Stimulated activated CD4-positive, alpha-beta T cell treated with anti-CD3 and anti-CD28 coated beads, Interleukin-4, amount 100 ng/mL, for 1 hour (primary cell): ENCODE results near the gene WIPI1.
"Not testable (repeated sequence)": the region's sequence is repeated elsewhere in the genome, so short reads cannot be mapped to it uniquely, and the experiment has no call there.

Source experiments
- DNase-seq: peaks from one replicate; pipeline ENCODE4 v3.0.0-alpha.2; 2020

WIPI1 gene

DNA sequence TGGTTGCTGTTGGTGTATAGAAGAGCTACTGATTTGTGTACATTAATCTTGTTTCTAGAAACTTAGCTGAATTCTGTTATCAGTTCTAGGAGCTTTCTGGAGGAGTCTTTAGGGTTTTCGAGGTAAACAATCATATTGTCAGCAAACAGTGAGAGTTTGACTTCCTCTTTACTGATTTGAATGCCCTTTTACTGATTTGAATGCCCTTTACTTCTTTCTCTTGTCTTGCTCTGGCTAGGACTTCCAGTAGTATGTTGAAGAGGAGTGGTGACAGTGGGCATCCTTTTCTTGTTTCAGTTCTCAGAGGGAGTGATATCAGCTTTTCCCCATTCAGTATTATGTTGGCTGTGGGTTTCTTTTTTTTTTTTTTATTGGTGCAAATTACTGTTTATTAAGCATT is 49.6 kb downstream of the WIPI1 start:
- not testable (repeated sequence) for DNase-seq

DNA sequence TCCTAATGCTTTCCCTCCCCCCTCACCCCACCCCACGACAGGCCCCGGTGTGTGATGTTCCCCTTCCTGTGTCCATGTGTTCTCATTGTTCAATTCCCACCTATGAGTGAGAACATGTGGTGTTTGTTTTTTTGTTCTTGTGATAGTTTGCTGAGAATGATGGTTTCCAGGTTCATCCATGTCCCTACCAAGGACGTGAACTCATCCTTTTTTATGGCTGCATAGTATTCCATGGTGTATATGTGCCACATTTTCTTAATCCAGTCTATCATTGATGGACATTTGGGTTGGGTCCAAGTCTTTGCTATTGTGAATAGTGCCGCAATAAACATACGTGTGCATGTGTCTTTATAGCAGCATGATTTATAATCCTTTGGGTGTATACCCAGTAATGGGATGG is 53.5 kb downstream of the WIPI1 start:
- DNase-seq: not testable (repeated sequence)

DNA sequence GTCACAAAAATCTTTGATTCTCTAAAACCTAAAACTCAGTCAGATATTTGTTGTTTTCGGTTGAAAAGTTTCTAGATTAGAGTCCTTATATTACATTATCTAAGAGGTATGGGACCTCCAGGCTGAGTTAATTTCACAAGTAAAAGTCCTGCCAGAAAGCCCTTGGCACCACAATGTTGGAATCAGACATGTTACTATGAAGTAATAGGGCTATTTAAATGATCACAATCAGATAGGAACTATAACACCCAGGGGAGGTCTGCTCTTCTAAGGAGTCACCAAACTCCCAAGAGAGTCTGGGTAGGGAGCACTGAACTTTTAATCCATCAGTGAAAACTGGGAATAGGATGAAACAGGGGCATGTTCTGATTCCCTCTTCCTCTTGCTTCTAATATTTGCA is 54.2 kb downstream of the WIPI1 start:
- no peak for DNase-seq

DNA sequence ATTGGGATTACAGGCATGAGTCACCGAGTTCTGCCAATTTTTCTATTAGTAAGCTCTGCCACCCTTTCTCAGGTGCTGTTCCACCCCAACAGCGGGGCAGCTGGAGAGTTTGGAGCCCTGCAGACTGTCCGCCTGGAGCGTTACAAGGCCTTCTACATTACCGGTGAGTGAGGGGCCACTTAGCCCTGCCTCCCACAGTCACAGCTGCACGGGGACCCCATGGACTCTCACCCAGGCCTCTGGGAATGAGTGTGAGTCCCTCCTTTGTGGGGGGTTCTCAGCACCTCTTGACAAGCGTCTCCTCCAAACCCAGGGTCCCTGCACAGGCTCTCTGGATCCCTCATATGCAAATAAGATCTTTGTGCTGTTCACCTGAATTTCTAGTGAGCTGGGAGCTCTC is 56.0 kb downstream of the WIPI1 start:
- no peak for DNase-seq

DNA sequence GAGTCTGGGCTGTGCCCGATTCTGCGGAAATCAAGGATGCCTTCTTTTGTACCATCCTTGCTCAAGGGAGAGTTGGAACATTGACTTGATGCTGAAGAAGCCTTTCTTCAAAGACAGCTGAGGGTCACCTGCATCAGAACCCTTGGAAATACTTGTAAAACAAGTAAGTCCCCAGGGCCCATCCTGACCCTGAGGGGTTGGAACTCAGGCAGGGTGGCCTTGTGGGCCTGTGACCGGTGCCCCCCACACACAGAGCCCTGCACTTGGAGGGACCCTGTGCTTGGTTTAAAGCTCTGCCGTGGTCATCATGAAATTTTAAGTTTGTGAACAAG is 56.9 kb downstream of the WIPI1 start:
- DNase-seq: no peak

DNA sequence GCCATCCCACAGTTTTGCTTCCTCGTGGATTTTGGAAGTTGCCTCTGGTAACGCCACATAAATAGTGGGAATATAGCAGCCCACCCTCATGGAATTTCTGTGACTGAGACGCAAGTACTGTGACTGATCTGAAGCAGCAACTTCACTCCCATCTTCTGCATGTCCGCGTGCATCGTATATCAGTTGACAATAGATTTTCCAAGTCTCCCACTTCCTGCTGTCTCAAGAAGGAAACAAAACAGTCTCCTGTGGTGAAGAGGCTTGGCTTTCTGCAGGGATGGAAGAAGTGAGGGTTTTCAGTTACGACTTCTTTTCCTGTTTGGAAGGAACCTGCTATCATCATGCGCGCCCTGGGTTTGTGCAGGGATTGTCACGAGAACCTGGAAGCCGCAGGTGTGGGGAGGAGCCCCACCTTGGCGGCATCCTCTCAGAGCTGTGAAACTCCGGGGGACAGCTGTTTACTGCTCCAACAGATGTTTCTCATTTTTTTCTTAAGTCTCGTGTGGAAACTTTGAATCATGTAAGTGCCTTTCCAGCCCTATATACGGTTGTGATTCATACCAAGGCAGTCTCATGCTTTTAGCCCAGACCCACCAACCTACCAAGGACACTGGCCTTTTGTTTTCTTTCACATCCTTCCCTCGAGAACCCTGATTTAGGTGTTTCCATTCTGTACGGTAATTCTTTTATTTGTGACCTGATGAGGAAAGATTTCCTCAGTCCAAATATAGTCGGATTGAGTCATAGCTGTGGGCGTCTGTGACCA is 57.5 kb downstream of the WIPI1 start:
- peak; percentile 32 for DNase-seq

DNA sequence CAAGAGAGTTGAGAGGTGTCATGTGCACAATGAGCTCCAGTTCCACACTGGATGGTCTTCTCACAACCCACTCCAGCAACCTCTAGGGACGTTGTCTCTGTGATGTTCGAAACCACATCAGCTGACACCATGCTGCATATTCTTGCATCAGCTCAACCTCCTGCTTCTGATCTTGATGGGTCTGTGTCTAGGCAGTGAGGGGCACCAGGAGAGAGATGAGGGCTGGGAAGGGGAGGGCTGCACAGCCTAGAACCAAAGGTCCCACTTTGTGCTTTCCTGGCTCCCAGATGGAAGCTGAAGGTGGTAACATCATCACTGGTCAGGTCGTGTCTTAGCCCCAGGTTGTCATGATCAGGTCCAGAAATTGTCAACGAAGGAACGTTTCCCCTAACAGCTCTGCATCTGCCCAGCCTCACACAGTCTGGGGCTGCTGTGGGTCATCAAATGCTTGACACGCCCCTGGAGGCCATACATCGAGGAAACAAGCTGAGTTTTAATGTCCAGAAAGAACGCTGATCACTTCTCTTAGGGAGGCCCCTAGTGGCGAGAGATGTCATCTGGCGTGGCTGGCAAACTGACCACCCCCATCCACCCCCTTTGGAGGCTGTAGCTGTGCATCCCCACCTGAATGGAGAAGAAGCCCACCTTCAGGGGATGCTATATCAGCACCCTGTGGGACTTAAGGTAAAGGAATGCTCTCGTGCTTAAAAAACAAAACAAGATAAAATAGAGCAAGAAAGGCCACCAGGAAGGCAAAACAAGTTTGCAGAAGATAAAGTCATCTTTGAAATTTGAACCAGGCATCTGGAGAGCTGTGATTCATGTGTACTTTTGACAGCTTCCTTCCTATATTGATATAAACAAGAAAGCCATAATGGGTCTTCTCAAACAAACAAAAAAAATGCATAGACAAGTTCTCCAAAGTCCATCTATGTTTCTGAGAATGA is 58.3 kb downstream of the WIPI1 start:
- DNase-seq: no peak

DNA sequence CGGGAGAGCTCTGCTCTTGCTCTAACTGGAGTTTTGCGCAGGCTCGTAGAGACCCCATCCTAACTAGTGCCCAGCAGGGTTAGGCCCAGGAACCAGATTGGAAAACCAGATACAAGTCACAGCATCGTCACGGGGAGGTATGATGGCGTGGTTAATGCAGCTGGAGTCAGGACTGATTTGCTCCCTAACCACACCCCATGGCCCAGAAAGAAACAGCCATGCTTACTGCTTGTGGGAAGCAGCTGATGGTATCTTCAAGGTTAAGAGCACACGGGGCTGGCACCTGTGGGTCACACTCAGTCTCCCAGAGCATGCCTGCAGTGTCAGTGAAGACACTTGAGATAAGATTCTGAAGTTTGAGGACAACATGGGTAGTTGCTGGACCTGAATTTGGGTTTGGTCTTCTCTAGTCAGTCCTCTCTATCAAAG is 60.2 kb downstream of the WIPI1 start:
- no peak for DNase-seq

DNA sequence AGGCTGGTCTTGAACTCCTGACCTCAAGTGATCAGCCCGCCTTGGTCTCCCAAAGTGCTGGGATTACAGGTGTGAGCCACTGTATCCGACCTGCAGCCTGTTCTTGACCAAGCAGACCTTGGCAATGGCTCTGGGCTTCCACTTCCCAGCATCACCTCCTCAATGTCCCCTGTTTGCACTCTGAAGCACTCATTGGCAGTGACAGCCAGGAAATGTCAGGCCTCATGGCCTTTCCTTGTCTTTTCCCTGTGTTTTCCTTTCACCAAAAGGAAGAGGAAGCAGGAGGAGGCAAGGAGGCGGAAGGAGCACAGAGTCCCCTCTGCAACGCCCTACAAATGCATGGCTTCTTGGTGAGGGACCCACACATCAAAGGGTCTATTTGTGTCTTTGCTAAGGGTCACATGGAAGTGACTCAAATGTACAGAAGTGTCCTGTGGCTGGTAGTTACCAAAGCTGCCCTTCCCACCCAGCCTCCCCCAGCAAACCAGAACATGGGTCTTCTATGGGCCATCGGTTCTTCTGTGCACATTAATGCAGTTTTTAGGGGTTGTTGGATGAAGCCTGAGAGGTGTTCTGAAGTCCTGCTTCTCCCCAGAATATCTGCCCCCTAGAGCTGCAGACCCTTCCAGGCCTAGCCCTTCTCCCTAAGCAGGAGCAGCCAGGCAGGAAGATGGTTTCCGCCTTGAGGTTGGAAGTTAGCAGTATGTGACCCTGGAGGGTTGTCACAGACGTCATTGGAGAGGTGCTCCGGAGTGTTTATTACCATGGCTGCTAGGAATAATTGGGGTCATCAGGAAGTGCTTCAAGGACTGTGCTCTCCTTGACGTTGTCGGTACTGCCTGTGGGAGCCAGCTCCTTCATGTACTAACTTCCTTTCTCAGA is 60.8 kb downstream of the WIPI1 start:
- DNase-seq: no peak

DNA sequence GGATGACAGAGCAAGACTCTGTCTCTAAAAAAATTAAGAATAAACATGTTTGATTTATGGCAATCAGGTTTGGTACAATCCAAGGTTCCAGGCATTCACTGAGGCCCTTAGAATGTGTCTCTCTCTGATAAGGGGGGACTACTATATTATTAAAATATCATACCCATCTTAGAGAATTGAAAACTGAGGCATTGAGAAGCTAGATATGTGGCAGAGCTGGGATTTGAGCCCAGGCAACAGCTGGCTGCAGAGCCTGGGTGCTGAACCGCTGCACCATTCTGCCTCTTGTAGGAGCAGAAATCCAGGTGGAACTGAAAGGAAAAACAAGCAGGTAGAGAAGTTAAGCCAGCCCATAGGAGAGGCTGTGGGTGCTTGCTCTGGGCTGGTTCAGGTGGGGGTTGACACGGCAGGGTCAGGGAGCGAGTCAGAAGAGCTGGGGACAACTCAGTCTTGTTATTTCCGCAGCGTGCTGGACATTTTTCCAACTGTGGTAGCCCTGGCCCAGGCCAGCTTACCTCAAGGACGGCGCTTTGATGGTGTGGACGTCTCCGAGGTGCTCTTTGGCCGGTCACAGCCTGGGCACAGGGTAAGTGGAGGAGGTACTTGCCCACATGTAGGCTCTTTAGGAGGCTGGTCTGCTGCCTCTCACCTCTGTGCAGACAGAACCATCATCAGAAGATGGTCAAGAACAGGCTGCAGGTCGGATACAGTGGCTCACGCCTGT is 62.5 kb downstream of the WIPI1 start:
- no peak for DNase-seq

DNA sequence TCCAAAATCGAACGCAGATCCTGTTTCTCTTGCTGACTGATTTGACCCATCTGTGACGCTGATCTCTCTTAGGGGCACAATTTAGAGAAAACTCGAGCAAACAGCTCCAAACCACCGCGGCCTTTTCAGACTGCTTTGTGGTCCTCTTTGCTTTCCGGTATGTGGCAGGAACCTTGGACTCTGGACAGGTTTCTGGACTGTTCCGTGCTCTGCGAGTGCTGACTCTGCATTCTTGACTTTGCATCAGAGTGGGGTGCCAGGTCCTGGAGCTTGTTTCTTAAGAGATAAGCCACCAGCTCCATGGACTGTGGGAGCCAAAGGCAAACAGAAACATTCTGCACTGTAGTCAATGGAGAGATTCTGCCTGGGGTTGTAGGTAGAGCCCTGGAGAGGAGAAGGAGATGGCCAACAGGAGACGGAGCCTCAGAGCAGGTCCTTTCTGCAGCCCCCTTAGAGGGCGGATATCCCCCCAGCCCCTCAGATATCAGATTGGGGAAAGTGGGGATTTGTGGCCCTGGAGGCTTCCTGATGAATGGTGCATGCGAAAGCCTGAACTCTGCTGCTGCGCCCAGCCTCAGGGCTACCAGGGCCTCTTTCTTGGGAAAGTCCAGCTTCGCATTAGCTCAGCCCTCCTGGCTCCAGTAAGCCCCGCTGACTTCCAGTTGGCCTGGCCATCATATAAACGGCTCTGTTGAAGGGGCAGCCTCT is 65.6 kb downstream of the WIPI1 start:
- DNase-seq: no peak

DNA sequence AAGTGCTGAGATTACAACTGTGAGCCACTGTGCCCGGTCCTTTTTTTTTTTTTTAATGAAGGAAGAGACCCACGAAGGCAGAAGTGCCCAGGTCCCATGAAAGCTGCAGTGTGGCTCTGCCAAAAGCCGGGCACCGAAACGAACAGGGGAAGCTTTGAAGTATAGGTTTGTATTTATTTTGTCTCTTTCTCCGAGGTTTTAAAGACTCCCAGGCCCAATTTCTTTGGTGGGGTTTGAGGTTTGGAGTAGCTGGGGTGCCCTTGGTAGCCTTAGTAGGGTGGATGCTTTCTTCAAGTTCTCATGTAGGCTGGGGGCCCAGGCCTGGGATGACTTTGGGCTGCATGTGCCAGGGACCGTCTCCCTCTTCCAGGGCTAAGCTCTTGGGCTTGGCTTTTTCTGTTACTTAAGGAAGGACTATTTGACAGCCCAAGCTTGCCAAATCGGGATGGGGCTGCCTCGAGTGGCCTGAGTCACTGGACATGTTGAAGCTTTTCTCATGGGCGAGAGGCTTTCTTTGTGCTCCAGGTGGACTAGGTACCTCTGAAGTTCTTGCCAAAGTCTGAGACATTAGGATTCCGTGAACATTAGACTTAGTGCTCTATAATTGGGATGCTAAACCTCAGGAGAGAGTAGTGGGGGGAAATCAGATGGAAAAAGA is 66.3 kb downstream of the WIPI1 start:
- no peak for DNase-seq

DNA sequence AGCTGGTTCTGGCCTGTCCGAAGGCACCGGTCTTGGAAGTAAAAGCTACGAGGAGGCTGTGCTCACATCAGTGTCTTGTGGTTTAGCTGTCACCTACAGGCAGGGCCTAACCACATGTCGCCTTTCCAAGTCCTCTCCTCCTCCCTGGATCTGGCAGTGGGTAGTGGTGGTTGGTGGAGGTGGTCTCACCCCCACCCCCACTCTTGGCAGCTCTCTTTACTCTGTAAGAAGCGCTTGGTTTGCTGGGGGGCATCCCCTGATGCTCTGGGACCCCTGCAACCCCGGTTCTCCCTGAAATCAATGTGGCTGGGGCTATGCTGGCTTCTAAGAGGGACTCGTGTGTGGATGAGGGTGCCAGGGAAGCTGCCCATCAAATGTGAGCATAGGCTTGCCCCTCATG is 68.3 kb downstream of the WIPI1 start:
- DNase-seq: no peak

DNA sequence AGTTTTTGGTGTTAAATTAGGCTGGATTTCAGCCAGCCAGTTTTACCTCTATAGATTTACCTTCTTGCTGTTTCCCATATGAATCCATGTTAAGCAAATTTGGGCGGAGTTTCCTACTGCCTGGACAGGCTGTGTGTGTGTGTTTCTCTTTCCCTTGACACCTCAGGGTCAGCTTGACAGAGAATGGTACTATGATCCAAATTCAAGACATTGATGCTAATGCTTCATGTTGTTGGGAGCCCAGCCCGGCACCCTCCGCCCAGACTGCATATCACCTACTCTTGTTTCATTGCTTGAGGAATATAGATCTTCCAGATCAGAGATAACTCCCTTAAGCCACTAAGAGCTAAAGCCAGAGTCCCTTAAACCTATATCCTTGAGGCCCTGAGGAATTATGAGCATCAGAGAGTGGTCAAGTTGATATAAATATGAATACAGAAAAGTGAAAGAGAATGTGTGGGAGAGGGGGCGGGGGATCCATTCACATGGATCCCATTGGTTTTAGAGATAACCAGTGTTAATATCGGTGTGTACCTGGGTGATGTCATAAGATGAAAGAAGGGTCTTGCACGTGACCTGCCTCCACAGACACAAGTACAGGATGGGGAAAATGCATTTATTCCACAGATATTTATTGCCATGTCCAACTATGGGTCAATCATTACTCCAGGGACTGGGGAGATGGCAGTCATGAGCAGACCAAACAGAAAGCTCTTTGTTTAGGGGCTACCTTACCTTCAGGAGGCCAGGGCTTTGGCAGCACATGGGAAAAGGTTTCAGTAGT is 69.7 kb downstream of the WIPI1 start:
- DNase-seq: no peak

DNA sequence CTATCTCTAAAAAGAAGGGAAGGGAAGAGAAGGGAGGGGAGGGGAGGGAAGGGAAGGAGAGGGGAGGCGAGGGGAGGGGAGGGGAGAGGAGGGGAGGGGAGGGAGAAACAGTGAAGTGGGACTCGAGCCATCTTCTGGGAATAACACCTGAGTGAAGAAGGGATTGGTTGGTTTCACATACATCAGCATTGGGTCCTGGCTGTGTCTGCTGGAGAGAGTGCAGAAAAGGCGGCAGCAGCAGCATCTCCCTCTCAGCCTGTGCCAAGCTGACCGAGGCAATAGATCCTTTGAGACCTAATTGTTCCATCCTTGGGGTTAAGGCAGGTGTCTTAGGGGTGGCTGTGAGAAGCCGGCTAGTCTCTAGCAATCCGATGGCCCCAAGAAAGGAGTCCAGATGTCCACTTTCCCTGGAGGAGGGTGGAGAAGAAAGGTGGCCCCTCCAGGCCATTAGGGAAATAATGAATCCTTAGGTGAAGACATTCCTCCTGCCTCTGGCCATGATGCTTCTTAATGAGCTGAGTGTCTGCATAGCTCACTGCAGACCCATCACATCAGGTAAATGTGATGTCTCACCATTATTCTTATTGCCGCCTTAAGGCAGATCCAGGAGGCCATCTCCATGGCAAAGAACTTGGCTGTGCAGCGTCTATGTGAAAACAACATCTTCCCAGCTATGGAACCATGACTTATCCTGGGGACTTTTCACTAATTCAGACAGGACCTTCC is 71.6 kb downstream of the WIPI1 start:
- no peak for DNase-seq

DNA sequence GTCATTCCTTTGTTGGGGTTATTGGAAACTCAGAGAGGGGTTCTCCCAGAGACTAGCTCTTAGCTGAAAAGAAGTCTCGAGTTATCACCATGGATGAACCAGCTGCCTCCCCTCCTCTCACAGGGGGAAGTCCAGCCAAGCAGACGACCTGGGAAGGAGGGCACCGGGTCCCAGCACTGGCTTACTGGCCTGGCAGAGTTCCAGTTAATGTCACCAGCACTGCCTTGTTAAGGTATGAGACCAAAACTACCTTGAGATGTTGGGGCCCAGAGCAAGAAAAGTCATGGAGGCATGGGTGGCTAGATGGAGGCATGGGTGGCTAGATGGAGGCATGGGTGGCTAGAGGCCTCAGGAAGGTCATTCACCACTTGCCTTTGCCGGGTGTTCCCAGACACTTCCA is 72.4 kb downstream of the WIPI1 start:
- DNase-seq: no peak

DNA sequence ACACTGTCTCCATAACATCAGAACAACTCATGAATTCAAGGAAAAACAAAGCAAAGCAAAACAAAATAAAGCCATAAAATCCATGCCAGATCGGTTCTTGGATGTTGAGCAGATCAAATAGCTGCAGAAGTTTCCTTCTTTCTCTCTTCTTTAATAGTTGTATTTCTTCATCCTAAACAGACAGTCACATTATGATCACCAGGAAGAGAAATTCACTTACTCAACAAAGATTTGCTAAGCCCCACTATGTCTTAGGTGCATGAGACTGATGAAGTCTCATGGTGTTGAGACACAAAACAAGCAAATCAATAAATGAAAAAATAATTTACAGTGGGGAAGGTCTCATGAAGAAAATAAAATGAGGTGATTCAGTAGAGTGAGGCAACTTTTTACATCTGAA is 72.8 kb downstream of the WIPI1 start:
- no peak for DNase-seq

DNA sequence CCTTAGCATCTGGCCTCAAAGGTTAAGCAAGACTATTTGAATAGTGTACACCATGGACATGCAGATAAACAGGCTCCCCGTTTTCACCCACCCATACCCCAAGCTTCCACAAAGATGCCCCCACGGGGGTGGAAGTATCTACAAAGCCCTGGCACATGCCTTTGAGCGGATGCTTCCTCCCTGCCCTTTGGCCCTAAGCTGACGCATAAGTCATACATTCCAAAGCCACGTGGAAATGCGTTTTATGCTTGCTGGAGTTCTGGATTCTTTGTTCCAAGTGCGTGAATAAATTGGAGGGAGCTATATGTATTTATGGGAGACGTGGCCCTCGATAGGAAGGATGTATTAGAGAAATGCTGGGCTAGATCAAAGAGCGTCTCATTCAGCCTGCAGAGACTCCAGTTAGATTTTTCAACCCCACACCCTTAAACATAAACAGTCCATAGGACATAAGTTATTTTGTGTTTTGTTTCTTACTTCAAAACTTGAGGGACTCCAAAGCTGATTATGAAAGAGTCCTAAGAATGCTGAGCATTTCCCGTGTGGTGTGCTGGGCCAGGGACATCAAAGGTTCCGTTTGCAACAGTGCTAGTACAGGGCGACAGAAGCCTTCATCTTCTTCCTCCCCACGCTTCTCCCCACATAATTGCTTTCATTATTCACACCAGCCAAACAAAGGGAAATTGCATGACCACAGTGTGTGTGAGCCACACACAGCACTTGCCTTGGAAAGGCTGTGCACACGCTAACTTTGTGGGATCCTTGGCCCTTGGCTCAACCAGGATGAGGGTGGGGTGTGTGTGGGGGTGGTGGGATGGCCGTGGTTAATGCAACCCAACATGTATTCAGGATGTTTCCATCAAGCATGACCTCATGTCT is 73.6 kb downstream of the WIPI1 start:
- no peak for DNase-seq

DNA sequence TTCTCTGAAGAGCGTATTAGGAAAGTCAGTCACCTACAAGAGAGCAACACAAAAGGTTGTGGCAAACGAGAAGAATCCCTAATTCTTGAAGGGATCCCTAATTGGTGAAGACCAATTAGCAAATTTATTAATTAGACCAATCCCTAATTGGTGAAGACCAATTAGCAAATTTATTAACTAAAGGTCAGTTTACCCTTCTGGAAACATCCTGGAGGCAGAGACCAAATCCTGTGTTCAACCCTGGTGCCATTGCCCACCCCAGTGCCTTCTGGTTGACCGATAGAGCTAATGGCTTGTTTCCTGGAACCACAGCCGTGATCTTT is 74.2 kb downstream of the WIPI1 start:
- no peak for DNase-seq
